HG03175 (cell line): Measurements from ENCODE around the gene EBF3.

Experiments
- ATAC-seq: cut with Tn5 transposase; IDR thresholded peaks from one replicate; pipeline ENCODE4 v1.9.1; 2021; ENCODE audit warnings: mild to moderate bottlenecking, moderate library complexity; ENCODE audit not compliant: unreplicated experiment

The EBF3 gene

GRCh38 chr10:129971381-129972144 lies 7.5 kb upstream of the EBF3 start:
- no peak for ATAC-seq

GRCh38 chr10:129970465-129971364 lies 6.6 kb upstream of the EBF3 start:
- ATAC-seq, result no peak

- no peak for ATAC-seq
These were observed 5.9 kb upstream of the EBF3 start for GRCh38 chr10:129969911-129970464.

- ATAC-seq, result no peak
These were observed 5.3 kb upstream of the EBF3 start for GRCh38 chr10:129969184-129969910.

GRCh38 chr10:129968853-129969183 lies 4.7 kb upstream of the EBF3 start:
- no peak for ATAC-seq

GRCh38 chr10:129968020-129968852 lies 4.2 kb upstream of the EBF3 start:
- ATAC-seq, result no peak

- ATAC-seq, result no peak
These were observed 3.5 kb upstream of the EBF3 start for GRCh38 chr10:129967579-129968019.

GRCh38 chr10:129966889-129967578 lies 3.0 kb upstream of the EBF3 start:
- no peak for ATAC-seq

- ATAC-seq, result no peak
These were observed 2.4 kb upstream of the EBF3 start for GRCh38 chr10:129966370-129966888.

GRCh38 chr10:129965959-129966358 lies 1.9 kb upstream of the EBF3 start:
- ATAC-seq, result no peak

GRCh38 chr10:129965425-129965808 lies 1.3 kb upstream of the EBF3 start:
- no peak for ATAC-seq

- ATAC-seq, result no peak
These were observed 744 bp upstream of the EBF3 start for GRCh38 chr10:129964611-129965424.

GRCh38 chr10:129962872-129963640 lies 1.0 kb downstream of the EBF3 start:
- ATAC-seq, result no peak

- ATAC-seq, result no peak
These were observed 1.8 kb downstream of the EBF3 start for GRCh38 chr10:129962031-129962871.

GRCh38 chr10:129961157-129961701 lies 2.8 kb downstream of the EBF3 start:
- ATAC-seq, result no peak

- no peak for ATAC-seq
These were observed 3.5 kb downstream of the EBF3 start for GRCh38 chr10:129960481-129961156.
